Naive thymus-derived CD4-positive, alpha-beta T cell (primary cell): ENCODE measurements around the gene ZW10. TPM values are rescaled to one million over a fixed set of nuclear protein-coding genes. Genes with fewer than 3 reads are reported as not detected.
"Not testable (repeated sequence)": the region's sequence is repeated elsewhere in the genome, so short reads cannot be mapped to it uniquely, and the experiment has no call there.

Experiments
- ATAC-seq: fragments of 150-1000 bp; cut with Tn5 transposase; 2 replicates; pipeline ENCODE4 v1.10.0; 2021; ENCODE audit warnings: mild to moderate bottlenecking, moderate library complexity
- CTCF ChIA-PET: fragments of 350-600 bp; sonication (Branson Sonifier 250); formaldehyde crosslinking; loops from one replicate; lab custom pipeline; 2021; ENCODE audit warnings: antibody characterized with exemption; lab: Charles Lee
- POLR2A ChIA-PET: fragments of 350-600 bp; sonication (Branson Sonifier 250); formaldehyde crosslinking; loops from one replicate; lab custom pipeline; 2021; ENCODE audit warnings: antibody characterized with exemption, inconsistent platforms; lab: Charles Lee
- DNase-seq, 9 donors: peaks; one replicate each; pipeline versions ENCODE4 v3.0.0 to v3.0.0-alpha.2; 2020 to 2022; ENCODE audit warnings: mixed read lengths in 1 of 9
- H3K27ac ChIP-seq: one replicate; pipeline ENCODE4 v1.7.0; 2013; ENCODE audit warnings: mild to moderate bottlenecking, low read depth, low read length, moderate library complexity
- H3K27me3 ChIP-seq, 2 donors: one replicate each; pipeline ENCODE4 v1.7.0; 2013; ENCODE audit warnings: low read length in 2 of 2, mild to moderate bottlenecking in 2 of 2, moderate library complexity in 2 of 2; ENCODE audit not compliant: control insufficient read depth in 2 of 2, insufficient read depth in 2 of 2
- H3K36me3 ChIP-seq, 3 experiments: 1 replicate in 2 of 3; 2 replicates in 1 of 3; pipeline ENCODE4 v1.7.0; 2013; ENCODE audit warnings: low read length in 3 of 3, mild to moderate bottlenecking in 3 of 3, moderate library complexity in 1 of 3; ENCODE audit not compliant: insufficient read depth in 3 of 3, control insufficient read depth in 2 of 3
- H3K4me1 ChIP-seq, 2 donors: one replicate each; pipeline ENCODE4 v1.7.0; 2013; ENCODE audit warnings: low read length in 2 of 2, mild to moderate bottlenecking in 2 of 2, moderate library complexity in 1 of 2; ENCODE audit not compliant: control insufficient read depth in 2 of 2, insufficient read depth in 2 of 2
- H3K4me3 ChIP-seq: 2 replicates; pipeline ENCODE4 v1.7.0; 2013; ENCODE audit warnings: mild to moderate bottlenecking, low read length
- H3K9me3 ChIP-seq, 3 experiments: 1 replicate in 2 of 3; 2 replicates in 1 of 3; pipeline ENCODE4 v1.7.0; 2013; ENCODE audit warnings: low read length in 3 of 3; ENCODE audit not compliant: control insufficient read depth in 2 of 3
- H3K27ac Mint-ChIP-seq, 9 donors: one replicate each; pipeline ENCODE4 v1.8.0; 2020 to 2022; ENCODE audit warnings: mixed read lengths in 9 of 9, mild to moderate bottlenecking in 8 of 9, moderate library complexity in 5 of 9, inconsistent platforms in 2 of 9
- H3K27me3 Mint-ChIP-seq, 5 donors: one replicate each; pipeline ENCODE4 v1.8.0; 2021 to 2022; ENCODE audit warnings: mixed read lengths in 5 of 5, mild to moderate bottlenecking in 1 of 5
- H3K36me3 Mint-ChIP-seq, 5 donors: one replicate each; pipeline ENCODE4 v1.8.0; 2020 to 2022; ENCODE audit warnings: mixed read lengths in 5 of 5, mild to moderate bottlenecking in 3 of 5, inconsistent platforms in 1 of 5
- H3K4me1 Mint-ChIP-seq, 7 donors: one replicate each; pipeline ENCODE4 v1.8.0; 2020 to 2022; ENCODE audit warnings: mixed read lengths in 7 of 7, mild to moderate bottlenecking in 3 of 7, inconsistent platforms in 1 of 7
- H3K4me3 Mint-ChIP-seq, 10 donors: one replicate each; pipeline ENCODE4 v1.8.0; 2020 to 2022; ENCODE audit warnings: mild to moderate bottlenecking in 10 of 10, mixed read lengths in 10 of 10, moderate library complexity in 6 of 10, inconsistent platforms in 2 of 10
- H3K9me3 Mint-ChIP-seq, 11 donors: one replicate each; pipeline ENCODE4 v1.8.0; 2020 to 2022; ENCODE audit warnings: mixed read lengths in 11 of 11, mild to moderate bottlenecking in 4 of 11, inconsistent platforms in 1 of 11, moderate library complexity in 1 of 11
- intact Hi-C, 2 donors: fragments of 100-400 bp; cut with micrococcal nuclease; formaldehyde crosslinking; loops; one replicate each; pipeline ENCODE4 v1.15.1; 2023
- polyA plus RNA-seq, 2 donors: library from polyadenylated mRNA; unstranded; fragments of 300-500 nt; fragmentation: Illumina TruSeq; gene quantifications; one replicate each; pipeline ENCODE4 v1.2.3, GENCODE V29; 2021
- total RNA-seq, 6 experiments: library from RNA in 5 of 6; stranded (reverse) in 5 of 6; gene quantifications; 1 replicate in 5 of 6; 2 replicates in 1 of 6; pipeline ENCODE4 v1.2.3 and lab custom pipeline; 2021 to 2026

The ZW10 gene
- total and polyA plus RNA-seq, 7 experiments from 2014 or later = 5.0 to 21.2 (median 10.6) TPM

- ATAC-seq, H3K9me3 ChIP-seq, H3K4me1 ChIP-seq, H3K27me3 ChIP-seq, H3K36me3 Mint-ChIP-seq, H3K27ac ChIP-seq, intact Hi-C loops, H3K36me3 ChIP-seq, H3K4me3 Mint-ChIP-seq, H3K9me3 Mint-ChIP-seq, H3K4me1 Mint-ChIP-seq, POLR2A ChIA-PET, H3K4me3 ChIP-seq, H3K27ac Mint-ChIP-seq, DNase-seq: not testable (repeated sequence)
- peaks cover 9 to 15% (median 13%) of the 10 kb centered on the region in 5 donors for H3K27me3 Mint-ChIP-seq
- CTCF ChIA-PET = interaction anchor here (0.7 kb wide), 1 partner anchor 1200 kb away, joined by 4 read pairs; no protein-coding TSS in a partner anchor
These were observed 15.5 kb upstream of the ZW10 start for GRCh38 chr11:113789016-113789415.

DNA sequence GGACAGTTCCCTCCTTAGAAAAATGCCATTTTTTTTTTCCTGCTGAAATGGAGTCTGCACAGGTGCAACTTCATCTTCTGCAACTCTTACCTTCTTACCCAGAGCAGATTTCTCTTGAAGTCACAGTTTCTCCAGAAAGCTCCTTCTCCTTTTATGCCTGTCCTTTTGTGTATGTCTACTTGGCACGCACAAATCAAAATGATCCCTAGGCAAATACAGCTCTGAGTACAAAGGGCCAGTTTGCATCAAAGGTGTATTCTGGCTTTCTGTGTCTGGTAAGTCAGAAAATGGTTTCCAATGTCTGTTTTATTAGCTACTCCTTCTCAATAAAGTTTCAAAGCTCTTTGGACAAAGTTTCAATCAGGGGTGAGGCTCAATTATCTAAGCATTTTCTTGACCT is 8.6 kb upstream of the ZW10 start:
- ATAC-seq = no peak
- Mint-ChIP-seq H3K4me1 (peaks cover 0 to 2% (median 0%) of the 10 kb centered on the region in 7 donors), H3K36me3 (peaks cover 0 to 5% (median 0%) of the 10 kb centered on the region in 5 donors), H3K4me3 (no peak overlapping the region), H3K27me3 (peaks cover 4 to 36% (median 20%) of the 10 kb centered on the region in 5 donors), H3K9me3 (no peaks in the 10 kb centered on the region), H3K27ac (no peak overlapping the region)
- Histone ChIP-seq H3K4me1 (no peaks in the 10 kb centered on the region), H3K27me3 (no peaks in the 10 kb centered on the region), H3K36me3 (no peaks in the 10 kb centered on the region), H3K9me3 (no peaks in the 10 kb centered on the region), H3K4me3 (no peak overlapping the region), H3K27ac (no peak overlapping the region)
- intact Hi-C loops = no loop called here
- ChIA-PET POLR2A (no interaction called here), CTCF (no interaction called here)
- DNase-seq = no peak

DNA sequence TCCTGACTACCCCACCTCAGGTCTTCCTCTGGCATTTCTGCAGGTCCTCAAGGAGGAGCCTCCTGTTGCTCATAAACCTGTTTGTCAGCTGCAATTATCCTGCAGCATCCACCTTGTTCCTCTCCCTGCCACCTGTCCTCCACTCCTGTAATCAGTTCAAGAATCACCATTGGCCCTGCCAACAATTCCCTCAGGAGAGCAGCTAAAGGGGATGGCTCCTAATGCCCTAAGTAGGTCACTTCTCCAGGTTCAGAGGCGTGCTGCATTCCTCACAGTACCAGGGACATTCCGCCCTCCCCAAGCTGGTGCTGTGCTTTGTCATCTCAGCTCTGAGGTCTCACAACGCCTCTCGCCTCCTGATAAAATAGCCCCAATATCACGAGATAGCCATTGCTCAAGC is 8.2 kb upstream of the ZW10 start:
- no peaks in the 10 kb centered on the region for H3K9me3 Mint-ChIP-seq
- DNase-seq (no peak), ATAC-seq (no peak)
- POLR2A ChIA-PET = no interaction called here
- intact Hi-C loops = no loop called here
- no peaks in the 10 kb centered on the region for H3K4me1 ChIP-seq
- peaks cover 0 to 5% (median 0%) of the 10 kb centered on the region in 5 donors for H3K36me3 Mint-ChIP-seq
- no peaks in the 10 kb centered on the region for H3K9me3 ChIP-seq
- CTCF ChIA-PET = no interaction called here
- no peak overlapping the region for H3K4me3 Mint-ChIP-seq
- H3K27ac Mint-ChIP-seq = no peak overlapping the region
- H3K27me3 Mint-ChIP-seq = peaks cover 0 to 36% (median 18%) of the 10 kb centered on the region in 5 donors
- no peaks in the 10 kb centered on the region for H3K36me3 ChIP-seq
- no peak overlapping the region for H3K27ac ChIP-seq
- H3K4me1 Mint-ChIP-seq = peaks cover 0 to 2% (median 0%) of the 10 kb centered on the region in 7 donors
- H3K27me3 ChIP-seq = no peaks in the 10 kb centered on the region
- H3K4me3 ChIP-seq = no peak overlapping the region

DNA sequence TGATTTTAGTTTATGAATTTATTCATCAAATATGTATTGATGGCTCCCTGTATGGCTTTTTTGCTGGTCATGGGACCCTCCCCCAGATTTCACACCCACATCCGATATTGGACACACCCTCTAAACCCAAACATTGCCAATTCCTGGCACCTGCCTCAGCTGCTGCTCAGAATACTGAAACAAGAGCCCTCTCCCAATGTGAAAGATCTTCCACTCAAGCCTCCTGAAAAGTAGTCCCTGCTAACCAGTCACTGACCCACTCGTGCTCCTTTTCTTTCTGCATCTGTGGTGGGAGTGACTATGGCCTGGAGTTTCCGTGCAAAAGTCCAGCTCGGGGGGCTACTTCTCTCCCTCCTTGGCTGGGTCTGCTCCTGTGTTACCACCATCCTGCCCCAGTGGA is 6.0 kb upstream of the ZW10 start, which contains the start of gene CLDN25:
Gene CLDN25 (plus strand): TSS at position 301 of the 400 bp plus-strand sequence. CDS start 0 bp downstream, at position 301.
- H3K4me3 Mint-ChIP-seq = no peak within 1 kb of the TSS
- peak within 1 kb of the TSS in 1 of 9 donors; percentile 65 for H3K27ac Mint-ChIP-seq
- no peak for ATAC-seq
- no peaks in the 10 kb centered on the region for H3K9me3 Mint-ChIP-seq
- Histone ChIP-seq H3K4me1 (no peaks in the 10 kb centered on the region), H3K27ac (no peak within 1 kb of the TSS), H3K27me3 (no peaks in the 10 kb centered on the region), H3K36me3 (no peaks in the 10 kb centered on the region), H3K9me3 (no peaks in the 10 kb centered on the region), H3K4me3 (no peak within 1 kb of the TSS)
- POLR2A ChIA-PET = no interaction called here
- intact Hi-C loops = loop anchor here (10.0 kb wide), 3 partner anchors 385 to 1555 kb away; partner anchors contain the start of gene PTS (in 1 of the 2)
- no peak for DNase-seq
- H3K27me3 Mint-ChIP-seq = peaks cover 0 to 37% (median 17%) of the 10 kb centered on the region in 5 donors
- CTCF ChIA-PET = no interaction called here
- H3K4me1 Mint-ChIP-seq = peaks cover 0 to 8% (median 1%) of the 10 kb centered on the region in 7 donors
- H3K36me3 Mint-ChIP-seq = peaks cover 0 to 5% (median 0%) of the 10 kb centered on the region in 5 donors

DNA sequence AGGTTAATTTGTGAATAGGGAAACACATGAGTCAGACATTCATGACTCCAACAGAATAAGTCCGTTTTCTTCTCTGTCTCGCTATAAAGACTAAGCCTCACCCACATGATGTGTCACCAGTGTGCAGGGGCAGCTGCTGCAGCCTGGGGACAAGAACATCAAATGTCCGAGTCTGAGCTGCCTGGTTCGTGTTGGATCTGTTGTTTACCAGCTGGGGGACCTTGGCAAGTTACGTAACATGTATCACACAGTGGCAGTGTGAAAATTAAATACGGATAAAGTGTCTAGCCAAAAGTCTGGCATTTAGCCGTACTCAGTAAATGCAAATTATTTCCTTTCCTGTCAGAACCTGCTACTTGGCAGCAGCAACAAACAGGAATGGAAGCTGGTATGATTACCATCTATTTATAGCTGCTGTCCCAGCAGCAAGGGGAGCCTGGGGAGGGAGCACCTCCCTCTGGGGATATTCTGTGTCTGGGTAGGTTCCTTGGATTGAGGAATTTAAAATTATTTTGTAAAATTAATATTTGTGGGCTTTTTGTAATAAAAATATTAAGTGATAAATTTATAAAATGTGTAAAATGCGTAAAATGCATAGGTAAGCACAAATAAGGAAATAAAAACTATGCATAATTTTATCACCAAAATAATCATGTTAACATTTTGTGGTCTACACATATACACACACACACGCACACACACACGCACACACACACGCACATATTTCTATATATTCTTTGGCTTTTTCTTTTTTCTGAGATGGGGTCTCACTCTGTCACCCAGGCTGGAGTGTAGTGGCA is 4.8 kb upstream of the ZW10 start:
- H3K4me3 ChIP-seq = no peak overlapping the region
- intact Hi-C loops = loop anchor here (10.0 kb wide), 3 partner anchors 386 to 1554 kb away; partner anchors contain the start of gene PTS (in 1 of the 2)
- no peak overlapping the region for H3K27ac Mint-ChIP-seq
- H3K27me3 Mint-ChIP-seq = peaks cover 0 to 30% (median 15%) of the 10 kb centered on the region in 5 donors
- H3K27ac ChIP-seq = no peak overlapping the region
- H3K9me3 Mint-ChIP-seq = no peaks in the 10 kb centered on the region
- H3K4me3 Mint-ChIP-seq = no peak overlapping the region
- no peaks in the 10 kb centered on the region for H3K9me3 ChIP-seq
- CTCF ChIA-PET = no interaction called here
- peaks cover 3 to 12% (median 10%) of the 10 kb centered on the region in 7 donors for H3K4me1 Mint-ChIP-seq
- no peaks in the 10 kb centered on the region for H3K27me3 ChIP-seq
- H3K36me3 Mint-ChIP-seq = peaks cover 0 to 5% (median 0%) of the 10 kb centered on the region in 5 donors
- no peak for ATAC-seq
- peaks cover 0 to 3% (median 0%) of the 10 kb centered on the region in 3 experiments for H3K36me3 ChIP-seq
- no peak for DNase-seq
- no peaks in the 10 kb centered on the region for H3K4me1 ChIP-seq
- POLR2A ChIA-PET = no interaction called here

GRCh38 chr11:113774174-113774503 is 647 bp upstream of the ZW10 start:
- Histone ChIP-seq H3K4me1 (peaks cover 0 to 4% of the 10 kb centered on the region in 2 donors), H3K36me3 (peaks cover 0 to 6% (median 0%) of the 10 kb centered on the region in 3 experiments), H3K4me3 (peak overlapping the region; percentile 86), H3K9me3 (no peaks in the 10 kb centered on the region), H3K27ac (peak overlapping the region; percentile 81), H3K27me3 (no peaks in the 10 kb centered on the region)
- peaks cover 0 to 4% (median 2%) of the 10 kb centered on the region in 5 donors for H3K36me3 Mint-ChIP-seq
- H3K9me3 Mint-ChIP-seq = no peaks in the 10 kb centered on the region
- ATAC-seq = no peak
- H3K27ac Mint-ChIP-seq = peak overlapping the region; percentile 89 to 97 (median 95)
- H3K4me3 Mint-ChIP-seq = peak overlapping the region; percentile 92 to 100 (median 98)
- CTCF ChIA-PET = interaction anchor here (0.6 kb wide), 1 partner anchor 13 kb away, joined by 3 read pairs; no protein-coding TSS in a partner anchor
- H3K27me3 Mint-ChIP-seq = peaks cover 0 to 11% (median 0%) of the 10 kb centered on the region in 5 donors
- POLR2A ChIA-PET = no interaction called here
- no peak for DNase-seq
- intact Hi-C loops = loop anchor here (1.0 to 10.0 kb wide), 7 partner anchors 391 to 1687 kb away; partner anchors contain the start of genes PTS (in 1 of the 2), REXO2 (in 1 of the 2), SDHD (in 1 of the 2) and TIMM8B (in 1 of the 2)
- peaks cover 17 to 34% (median 24%) of the 10 kb centered on the region in 7 donors for H3K4me1 Mint-ChIP-seq
